Measurements from ENCODE around the gene TRIM23.
"Not testable (repeated sequence)": the region's sequence is repeated elsewhere in the genome, so short reads cannot be mapped to it uniquely, and the experiment has no call there.

The TRIM23 gene

DNA sequence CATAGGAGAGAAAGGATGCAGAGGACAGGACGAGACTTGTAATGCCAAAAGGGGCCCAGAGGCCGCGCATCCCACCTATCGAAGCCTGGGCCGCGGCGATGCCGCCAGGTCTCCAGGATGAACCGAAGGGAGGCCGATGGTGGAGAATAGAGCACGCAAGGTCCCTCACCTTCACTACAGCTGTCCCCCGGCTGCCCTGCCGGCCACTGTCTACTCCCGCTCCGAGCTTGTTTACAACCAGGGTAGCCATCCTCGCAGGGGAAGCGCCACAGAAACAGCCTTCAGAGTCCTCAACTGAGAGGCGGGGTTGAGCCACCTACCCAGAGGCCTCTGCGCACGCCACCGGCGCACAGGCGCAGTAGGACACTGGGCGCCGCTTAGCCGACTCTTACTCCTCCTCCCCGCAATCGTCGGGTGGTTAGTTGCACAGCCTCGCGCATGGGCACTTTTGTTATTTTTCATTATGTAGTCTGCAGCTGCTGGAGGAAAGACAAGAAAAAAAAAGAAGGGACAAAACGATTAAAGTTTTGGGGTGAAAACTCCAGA, at the start of gene TRIM23:
TRIM23 (minus strand) TSS at position 309 of the 546 bp plus-strand sequence; CDS start at position 250, 59 bp downstream.
- DNase-seq: peak; percentile 98

DNA sequence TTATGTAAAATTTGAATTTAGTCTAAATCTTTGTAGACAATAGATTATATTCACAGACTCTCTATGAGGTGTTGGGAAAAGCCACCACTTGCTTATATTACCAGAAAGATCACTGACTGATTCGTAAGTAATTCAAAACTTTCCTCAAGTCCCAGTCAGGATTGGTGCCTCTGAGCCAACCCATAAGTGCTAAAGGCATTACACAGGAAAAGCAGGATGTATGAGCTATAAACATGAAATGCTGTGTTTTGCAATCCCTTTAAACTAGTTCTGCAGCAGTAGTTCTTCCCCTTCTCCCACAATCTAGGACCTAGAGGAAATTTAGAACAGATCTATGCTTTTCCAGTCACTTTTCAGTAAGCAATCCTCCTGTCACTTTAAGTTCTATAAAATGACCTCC, 48.7 kb upstream of the TRIM23 start:
- DNase-seq: no peak

DNA sequence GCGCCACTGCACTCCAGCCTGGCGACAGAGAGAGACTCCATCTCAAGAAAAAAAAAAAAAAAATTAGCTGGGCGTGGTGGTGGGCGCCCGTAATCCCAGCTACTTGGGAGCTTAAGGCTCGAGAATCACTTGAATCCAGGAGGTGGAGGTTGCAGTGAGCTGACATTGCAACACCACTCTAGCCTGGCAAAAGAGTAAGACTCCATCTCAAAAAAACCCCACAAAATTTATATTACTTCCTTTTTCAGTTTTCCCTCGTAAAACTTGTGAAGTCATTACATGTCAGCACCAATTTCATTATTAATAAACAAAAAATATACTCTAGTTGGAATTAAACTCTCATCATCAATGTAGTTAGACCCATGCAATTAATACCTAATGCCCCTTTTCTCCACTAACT, 44.6 kb upstream of the TRIM23 start:
- DNase-seq: no peak

- no peak for DNase-seq
Measured at GRCh38 chr5:65663804-65664521, 39.8 kb upstream of the TRIM23 start.

- no peak for DNase-seq
Measured at GRCh38 chr5:65654713-65655112, 30.6 kb upstream of the TRIM23 start.

DNA sequence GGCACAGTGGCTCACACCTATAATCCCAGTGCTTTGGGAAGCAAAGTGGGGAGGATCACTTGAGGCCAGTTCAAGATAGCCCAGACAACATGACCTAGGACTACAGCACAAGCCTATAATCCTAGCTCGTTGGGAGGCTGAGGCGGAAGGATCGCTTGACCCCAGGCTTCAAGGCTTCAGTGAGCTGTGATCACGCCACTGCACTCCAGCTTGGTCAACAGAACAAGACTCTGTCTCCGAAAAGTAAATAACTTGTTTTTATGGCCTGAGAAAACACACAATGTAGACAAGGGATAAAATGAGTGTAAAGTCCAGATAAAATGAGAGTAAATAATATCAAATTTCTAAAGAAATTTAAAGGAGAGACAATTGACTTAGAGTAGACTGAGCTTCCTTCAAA, 27.0 kb upstream of the TRIM23 start:
- no peak for DNase-seq

DNA sequence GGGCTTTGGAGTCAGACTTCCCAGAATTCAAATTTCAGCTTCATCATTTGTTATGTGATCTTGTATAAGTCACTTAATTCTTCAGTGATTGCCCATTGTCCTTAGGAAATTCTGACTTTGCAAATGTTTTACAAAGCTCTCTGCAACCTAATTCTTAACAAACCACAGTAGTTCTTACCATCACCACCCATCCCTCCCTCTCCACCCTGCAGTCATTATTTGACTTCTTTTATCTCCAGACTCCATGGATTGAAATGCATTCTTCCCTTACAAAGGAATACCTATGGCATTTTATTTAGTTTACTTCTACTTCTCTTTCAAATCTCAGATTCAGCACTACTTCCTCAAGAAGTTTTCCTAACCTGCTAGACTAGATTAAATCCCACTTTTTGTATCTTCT, 23.8 kb upstream of the TRIM23 start:
- DNase-seq: no peak

GRCh38 chr5:65646938-65647337, 22.8 kb upstream of the TRIM23 start:
- DNase-seq: no peak

- DNase-seq: no peak
Measured at GRCh38 chr5:65640240-65640639, 16.1 kb upstream of the TRIM23 start.

GRCh38 chr5:65630981-65631380, 6.8 kb upstream of the TRIM23 start:
- DNase-seq: no peak

DNA sequence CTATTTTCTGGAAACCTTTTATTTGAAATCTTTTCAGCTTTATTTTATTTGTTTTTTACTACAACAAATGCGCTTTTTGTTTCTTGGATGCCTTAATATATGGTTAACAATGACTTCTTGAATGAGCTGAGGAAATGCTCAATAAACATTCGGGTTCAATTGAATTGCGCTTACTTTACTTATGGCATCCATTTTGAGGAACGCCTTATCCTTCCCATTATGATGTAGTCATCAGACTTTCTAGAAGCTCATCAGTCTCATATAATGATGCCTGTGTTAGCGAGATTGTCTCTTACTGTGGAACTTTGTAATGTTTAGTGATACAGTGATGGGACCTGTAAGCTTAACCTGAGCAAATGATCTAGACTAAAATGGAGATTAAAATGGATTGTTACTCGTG, 1.6 kb upstream of the TRIM23 start:
- DNase-seq: peak; percentile 4

- DNase-seq: peak; percentile 91
Measured at GRCh38 chr5:65624571-65625555, 730 bp upstream of the TRIM23 start, which contains the start of the genes SHLD3 and TRAPPC13. SHLD3 (plus strand) TSS chr5:65625027; CDS start chr5:65629588, 4,561 bp downstream. TRAPPC13 (plus strand) TSS chr5:65625027; CDS start chr5:65625061, 34 bp downstream.

DNA sequence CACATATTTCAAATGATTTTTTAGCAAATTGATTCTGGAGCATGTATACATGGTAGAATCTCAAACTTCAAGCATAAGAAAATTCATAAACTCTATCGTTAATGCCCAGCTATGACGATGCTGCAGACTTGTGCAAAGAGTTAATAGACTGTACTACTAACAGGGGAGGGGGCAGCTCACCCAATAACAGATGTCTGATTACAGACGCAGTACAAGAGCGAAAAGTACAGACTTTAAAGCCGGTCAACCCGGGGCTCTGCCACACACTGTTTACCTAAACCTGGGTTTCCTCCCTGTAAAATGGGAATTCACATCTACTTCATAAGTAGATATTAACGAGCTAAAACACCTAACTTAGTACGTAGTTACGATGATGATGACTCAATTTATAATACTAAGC, 651 bp downstream of the TRIM23 start:
- DNase-seq: peak; percentile 5

DNA sequence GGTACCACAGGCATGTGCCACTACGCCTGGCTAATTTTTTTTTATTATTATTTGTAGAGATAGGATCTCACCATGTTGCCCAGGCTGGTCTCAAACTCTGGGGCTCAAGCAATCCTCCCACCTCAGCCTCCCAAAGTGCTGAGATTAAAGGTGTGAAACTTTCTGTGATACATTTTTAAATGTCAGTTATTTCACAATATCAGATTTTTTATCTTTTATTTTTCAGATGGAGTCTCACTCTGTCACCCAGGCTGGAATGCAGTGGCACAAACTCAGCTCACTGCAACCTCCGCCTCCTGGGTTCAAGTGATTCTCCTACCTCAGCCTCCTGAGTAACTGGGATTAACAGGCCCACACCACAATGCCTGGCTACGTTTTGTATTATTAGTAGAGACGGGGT, 2.2 kb downstream of the TRIM23 start:
- DNase-seq: not testable (repeated sequence)

GRCh38 chr5:65620021-65620420, 4.1 kb downstream of the TRIM23 start:
- no peak for DNase-seq

GRCh38 chr5:65612298-65612907, 11.7 kb downstream of the TRIM23 start:
- no peak for DNase-seq

GRCh38 chr5:65611524-65611923, 12.6 kb downstream of the TRIM23 start:
- no peak for DNase-seq

DNA sequence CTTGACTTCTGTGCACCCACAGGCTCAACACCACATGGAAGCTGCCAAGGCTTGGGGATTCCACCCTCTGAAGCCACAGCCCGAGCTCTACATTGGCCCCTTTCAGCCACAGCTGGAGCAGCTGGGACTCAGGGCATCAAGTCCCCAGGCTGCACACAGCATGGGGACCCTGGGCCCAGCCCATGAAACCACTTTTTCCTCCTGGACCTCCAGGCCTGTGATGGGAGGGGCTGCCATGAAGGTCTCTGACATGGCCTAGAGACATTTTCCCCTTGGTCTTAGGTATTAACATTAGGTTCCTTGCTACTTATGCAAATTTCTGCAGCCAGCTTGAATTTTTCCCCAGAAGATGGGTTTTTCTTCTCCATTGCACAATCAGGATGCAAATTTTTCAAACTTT, 22.4 kb downstream of the TRIM23 start:
- DNase-seq: not testable (repeated sequence)

DNA sequence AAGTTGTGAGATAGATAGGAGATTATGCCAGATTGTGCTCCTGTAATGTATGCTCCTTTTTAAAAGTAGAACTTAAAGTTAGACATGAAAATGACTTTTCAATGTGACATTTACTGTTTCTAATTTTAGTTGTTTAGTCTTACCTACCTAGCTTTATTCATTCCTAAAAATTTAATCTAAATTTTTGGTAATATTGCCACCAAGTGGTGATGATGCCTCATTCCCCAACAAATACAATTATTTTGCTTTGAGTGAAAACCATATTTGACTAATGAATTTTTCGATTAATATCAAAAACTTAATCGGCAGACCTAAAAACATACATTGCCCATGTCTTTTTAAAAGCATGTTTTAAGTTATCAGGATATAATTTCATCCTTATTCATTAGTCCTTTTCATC, 35.4 kb downstream of the TRIM23 start:
- DNase-seq: no peak

DNA sequence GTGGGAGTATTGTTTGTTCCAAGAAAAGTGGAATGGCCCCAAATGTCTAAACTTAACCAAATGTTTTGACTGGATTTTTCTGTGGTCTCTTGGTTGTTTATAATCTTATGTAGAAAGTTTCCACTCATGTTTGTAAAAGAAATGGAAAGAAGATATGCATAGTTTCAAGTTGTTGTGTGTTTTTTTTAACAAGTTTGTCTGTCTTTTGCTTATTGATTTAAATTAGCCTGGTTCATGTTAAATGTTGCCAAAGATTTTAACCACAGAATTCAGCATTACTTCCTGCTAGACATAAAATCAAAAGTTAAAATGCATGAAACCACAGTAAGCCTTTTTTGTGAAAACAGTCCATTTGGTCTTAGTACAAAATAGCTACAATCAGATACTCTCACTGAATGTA, 47.0 kb downstream of the TRIM23 start:
- no peak for DNase-seq

DNA sequence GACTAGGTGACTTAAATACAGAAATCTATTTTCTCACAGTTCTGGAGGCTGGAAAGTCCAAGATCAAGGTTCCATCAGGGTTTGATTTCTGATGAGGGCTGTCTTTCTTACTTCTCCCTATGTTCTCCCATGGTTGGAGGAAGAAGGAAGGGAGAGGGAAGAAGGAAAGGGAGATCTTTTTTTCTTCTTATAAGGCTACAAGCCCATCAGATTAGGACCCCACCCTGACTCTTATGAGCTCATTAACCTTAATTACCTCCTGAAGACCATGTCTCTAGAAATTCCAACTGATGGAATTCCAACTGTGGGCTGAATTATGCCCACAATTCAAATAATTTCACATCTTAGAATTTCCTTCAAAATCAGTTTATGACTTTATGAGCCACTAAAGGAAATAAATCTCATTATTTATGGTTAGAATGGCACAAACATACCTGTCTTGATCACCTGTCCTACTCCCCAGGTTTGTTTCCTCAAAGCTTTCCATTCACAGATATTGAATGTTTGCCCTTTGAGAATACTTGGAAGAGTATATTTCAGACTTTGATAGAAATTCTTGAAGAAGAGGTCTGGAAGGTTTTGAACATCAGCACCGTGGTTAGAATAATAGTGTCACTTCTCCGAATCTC, 53.4 kb downstream of the TRIM23 start:
- no peak for DNase-seq

GRCh38 chr5:65566505-65566904, 57.6 kb downstream of the TRIM23 start:
- no peak for DNase-seq

GRCh38 chr5:65563777-65564176, 60.4 kb downstream of the TRIM23 start:
- DNase-seq: no peak

Data from RPMI8226 (cell line).